HepG2 (cell line): Measurements from ENCODE around the gene NEURL2. TPM values are rescaled to one million over a fixed set of nuclear protein-coding genes. Genes with fewer than 3 reads are reported as not detected.

Source experiments
- ATAC-seq: fragments of 200-7000 bp; cut with Tn5 transposase; 3 replicates; pipeline ENCODE4 v1.9.1; 2020; ENCODE audit warnings: mild to moderate bottlenecking, moderate library complexity
- BruUV-seq: library from RNA; stranded (reverse); fragments of 400-500 nt; replicated peaks from 2 replicates; lab custom pipeline; 2021; lab: Mats Ljungman, UMichigan
- CTCF ChIA-PET: fragments of 300-600 bp; formaldehyde crosslinking; extraction: SDS; loops from one replicate; lab custom pipeline; 2021; ENCODE audit warnings: low total read pairs, inconsistent platforms, low intra/inter-chr PET ratio; lab: Yijun Ruan, JAX
- POLR2A ChIA-PET: fragments of 350-600 bp; sonication (Branson Sonifier 250); formaldehyde crosslinking; loops from one replicate; lab custom pipeline; 2020; ENCODE audit warnings: antibody characterized with exemption, inconsistent platforms; lab: Yijun Ruan, JAX
- DNase-seq: peaks from one replicate; pipeline ENCODE4 v3.0.0-alpha.2; 2015; ENCODE audit warnings: low spot score
- FAIRE-seq: peaks from 3 replicates; lab custom pipeline; 2011; peaks lifted over from hg19 to GRCh38; lab: Jason Lieb, UNC
- H2AFZ ChIP-seq: one replicate; pipeline ENCODE4 v1.6.1; 2011; ENCODE audit warnings: low read length, inconsistent platforms
- H3K27ac ChIP-seq: fragments of 300-600 bp; 3 replicates; pipeline ENCODE4 v1.8.0; 2011; ENCODE audit warnings: mixed run types, mild to moderate bottlenecking, mixed read lengths, low read length, inconsistent platforms; ENCODE audit not compliant: insufficient read depth; ENCODE audit errors: extremely low read length
- H3K27me3 ChIP-seq, 2 experiments: fragments of 200-600 bp in 1 of 2; 2 replicates in 1 of 2; 3 replicates in 1 of 2; pipeline versions ENCODE4 v1.6.0 to v1.8.0; 2011; ENCODE audit warnings: low read length in 2 of 2, mild to moderate bottlenecking in 2 of 2, moderate library complexity in 2 of 2, inconsistent platforms in 1 of 2; ENCODE audit not compliant: insufficient read depth in 2 of 2, control insufficient read depth in 1 of 2
- H3K36me3 ChIP-seq, 2 experiments: fragments of 200-600 bp in 1 of 2; replicated peaks in 1 of 2; 2 replicates in 1 of 2; 3 replicates in 1 of 2; pipeline versions ENCODE4 v1.5.1 to v1.8.0; 2011; ENCODE audit warnings: low read length in 2 of 2, inconsistent platforms in 1 of 2; ENCODE audit not compliant: insufficient read depth in 2 of 2, control insufficient read depth in 1 of 2
- H3K4me1 ChIP-seq: 2 replicates; pipeline ENCODE4 v1.5.1; 2012; ENCODE audit warnings: low read length, inconsistent platforms; ENCODE audit not compliant: insufficient read depth
- H3K4me2 ChIP-seq: 2 replicates; pipeline ENCODE4 v1.6.0; 2011; ENCODE audit warnings: low read depth, low read length, inconsistent platforms
- H3K4me3 ChIP-seq, 3 experiments: fragments of 200-600 bp in 1 of 3; sonication (generic), shearing (Covaris generic) in 1 of 3; replicated peaks in 1 of 3; 2 replicates each; pipeline ENCODE4 v1.5.1; 2011 to 2016; ENCODE audit warnings: low read length in 3 of 3, inconsistent platforms in 2 of 3, low read depth in 2 of 3, mild to moderate bottlenecking in 2 of 3, control low read depth in 1 of 3, mixed read lengths in 1 of 3; ENCODE audit not compliant: insufficient read depth in 1 of 3
- H3K79me2 ChIP-seq: one replicate; pipeline ENCODE4 v1.6.1; 2011; ENCODE audit warnings: low read length, inconsistent platforms; ENCODE audit not compliant: insufficient read depth
- H3K9ac ChIP-seq: 2 replicates; pipeline ENCODE4 v1.6.0; 2011; ENCODE audit warnings: mild to moderate bottlenecking, low read depth, low read length, inconsistent platforms; ENCODE audit not compliant: insufficient read depth
- H3K9me3 ChIP-seq: 2 replicates; pipeline ENCODE4 v1.5.1; 2012; ENCODE audit warnings: mild to moderate bottlenecking, low read length
- H4K20me1 ChIP-seq: 2 replicates; pipeline ENCODE4 v1.6.0; 2011; ENCODE audit warnings: inconsistent platforms, mild to moderate bottlenecking, low read length, moderate library complexity; ENCODE audit not compliant: insufficient read depth
- KAT7 ChIP-seq: IDR thresholded peaks from 2 replicates; pipeline ENCODE4 v1.6.1; 2018; ENCODE audit warnings: borderline replicate concordance, missing compliant biosample characterization
- MED13 ChIP-seq: sonication (generic); formaldehyde crosslinking; IDR thresholded peaks from 2 replicates; pipeline ENCODE4 v1.5.0; 2020; ENCODE audit warnings: missing genetic modification reagents
- RAD51 ChIP-seq: fragments of 450-650 bp; IDR thresholded peaks from 2 replicates; pipeline ENCODE4 v1.6.1; 2016; ENCODE audit warnings: borderline replicate concordance
- REL ChIP-seq: sonication (generic); formaldehyde crosslinking; conservative IDR thresholded peaks from 2 replicates; pipeline ENCODE4 v1.8.0; 2022; ENCODE audit warnings: mild to moderate bottlenecking, missing genetic modification reagents, moderate library complexity
- SNAPC2 ChIP-seq: sonication (generic); formaldehyde crosslinking; IDR thresholded peaks from 2 replicates; pipeline ENCODE4 v1.8.1; 2022; ENCODE audit warnings: mild to moderate bottlenecking, missing genetic modification reagents
- ZFP36L2 ChIP-seq: sonication (generic); formaldehyde crosslinking; IDR thresholded peaks from 2 replicates; pipeline ENCODE4 v1.4.0; 2020; ENCODE audit warnings: missing genetic modification reagents
- ZNF121 ChIP-seq: sonication (generic); formaldehyde crosslinking; IDR thresholded peaks from 2 replicates; pipeline ENCODE4 v1.5.0; 2020; ENCODE audit warnings: mild to moderate bottlenecking, missing genetic modification reagents
- ZNF232 ChIP-seq: sonication (generic); formaldehyde crosslinking; IDR thresholded peaks from 2 replicates; pipeline ENCODE4 v1.4.0; 2020; ENCODE audit warnings: missing genetic modification reagents, borderline replicate concordance
- ZNF3 ChIP-seq: IDR thresholded peaks from 2 replicates; pipeline ENCODE4 v1.7.0; 2017; ENCODE audit warnings: inconsistent platforms
- ZNF772 ChIP-seq: sonication (generic); formaldehyde crosslinking; IDR thresholded peaks from 2 replicates; pipeline ENCODE4 v1.5.0; 2020; ENCODE audit warnings: mild to moderate bottlenecking, missing genetic modification reagents
- WGBS: methylation state at CpG from one replicate; pipeline ENCODE4 v1.1.6; 2017; ENCODE audit warnings: low lambda C conversion rate; 5-methylcytosine and 5-hydroxymethylcytosine counted together
- in situ Hi-C: cut with HindIII; loops from 2 replicates; pipeline ENCODE4 v1.10.0; 2017; ENCODE audit warnings: low pct_unique_long_range_greater_than_20kb; ENCODE audit not compliant: extremely low pct_ligation_motif_present
- intact Hi-C: fragments of 100-400 bp; cut with micrococcal nuclease; formaldehyde crosslinking; loops from one replicate; pipeline ENCODE4 v1.10.0; 2022; ENCODE audit not compliant: unreplicated experiment
- polyA plus RNA-seq, 8 experiments: library from polyadenylated mRNA; depleted of rRNA in 3 of 8; stranded (reverse) in 7 of 8; unstranded in 1 of 8; fragments of >200 nt; fragmentation: Illumina TruSeq in 4 of 8; extraction: Trizol in 4 of 8; gene quantifications; 2 replicates each; pipeline versions ENCODE4 v1.2.1 to v1.2.3, GENCODE V29; 2011 to 2016; ENCODE audit warnings: low read depth in 4 of 8, missing spikeins in 1 of 8, mixed read lengths in 1 of 8; ENCODE audit not compliant: insufficient read depth in 1 of 8
- total RNA-seq, 5 experiments: library from RNA; depleted of rRNA; stranded (reverse); fragments of >200 nt; fragmentation: Illumina TruSeq; extraction: Trizol; gene quantifications; 2 replicates each; pipeline ENCODE4 v1.2.3, GENCODE V29; 2016; ENCODE audit warnings: low read depth in 1 of 5
- TF ChIP-seq, protein P1 (sequence below): IDR thresholded peaks from 2 replicates; pipeline ENCODE4 v1.4.0; 2020; ENCODE audit warnings: mild to moderate bottlenecking, missing genetic modification reagents
- TF ChIP-seq, protein P2 (sequence below): sonication (generic); formaldehyde crosslinking; IDR thresholded peaks from 2 replicates; pipeline ENCODE4 v1.4.0; 2020; ENCODE audit warnings: missing genetic modification reagents, borderline replicate concordance

The NEURL2 gene
- total and polyA plus RNA-seq, 2 of the 13 experiments (the other 11 are each of a cell fraction or from before 2014, with no cell fraction given) = 7.2 to 9.7 TPM

DNA sequence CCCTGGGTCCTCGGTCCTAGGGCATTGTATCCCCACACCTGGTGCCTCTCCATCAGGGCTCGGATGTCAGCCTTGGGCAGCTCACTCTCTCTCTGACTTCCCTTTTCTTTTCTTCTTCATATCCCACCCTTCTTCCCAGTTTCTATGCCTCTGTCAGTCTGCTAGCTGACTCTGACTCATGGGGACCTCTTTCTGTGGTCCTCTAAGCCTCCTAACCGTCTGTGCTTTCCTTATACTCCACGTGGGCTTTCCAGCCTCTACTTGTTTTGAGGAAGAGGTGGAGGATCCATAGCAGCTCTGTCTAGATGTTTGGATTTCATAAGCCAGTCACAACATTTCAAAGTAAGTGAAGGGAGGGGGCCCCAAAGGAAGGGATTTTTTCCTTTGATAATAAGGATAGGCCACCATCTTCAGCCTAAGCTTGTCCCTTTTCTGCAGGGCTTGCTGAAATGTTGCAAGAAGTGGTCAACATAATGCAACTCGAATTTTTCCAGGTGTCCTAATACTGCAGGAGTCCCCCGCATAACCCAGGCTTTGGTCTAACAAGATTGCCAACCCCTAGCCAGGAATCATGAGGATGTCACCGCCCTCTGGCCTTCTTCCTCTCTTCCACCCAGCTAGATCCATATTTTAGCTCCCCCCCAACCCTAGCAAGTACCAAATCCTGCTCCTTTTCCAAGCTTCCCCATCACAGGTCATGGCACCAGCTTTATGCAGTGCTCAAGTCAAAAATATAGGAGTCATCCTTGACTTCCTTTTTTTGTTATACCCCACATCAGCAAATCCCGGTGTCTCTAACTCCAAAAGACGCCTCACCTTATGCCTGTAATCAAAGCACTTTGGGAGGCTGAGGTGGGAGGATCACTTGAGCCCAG lies 29.7 kb upstream of the NEURL2 start (continued):
- TF ChIP-seq ZNF772 (no peak), RAD51 (no peak), REL (no peak), ZFP36L2 (CRISPR knock-in tag) (no peak), SNAPC2 (CRISPR knock-in tag) (peak; percentile 74; the same call in 1 of the 2 replicates)
- TF ChIP-seq, all 625 proteins: peak for 42

DNA sequence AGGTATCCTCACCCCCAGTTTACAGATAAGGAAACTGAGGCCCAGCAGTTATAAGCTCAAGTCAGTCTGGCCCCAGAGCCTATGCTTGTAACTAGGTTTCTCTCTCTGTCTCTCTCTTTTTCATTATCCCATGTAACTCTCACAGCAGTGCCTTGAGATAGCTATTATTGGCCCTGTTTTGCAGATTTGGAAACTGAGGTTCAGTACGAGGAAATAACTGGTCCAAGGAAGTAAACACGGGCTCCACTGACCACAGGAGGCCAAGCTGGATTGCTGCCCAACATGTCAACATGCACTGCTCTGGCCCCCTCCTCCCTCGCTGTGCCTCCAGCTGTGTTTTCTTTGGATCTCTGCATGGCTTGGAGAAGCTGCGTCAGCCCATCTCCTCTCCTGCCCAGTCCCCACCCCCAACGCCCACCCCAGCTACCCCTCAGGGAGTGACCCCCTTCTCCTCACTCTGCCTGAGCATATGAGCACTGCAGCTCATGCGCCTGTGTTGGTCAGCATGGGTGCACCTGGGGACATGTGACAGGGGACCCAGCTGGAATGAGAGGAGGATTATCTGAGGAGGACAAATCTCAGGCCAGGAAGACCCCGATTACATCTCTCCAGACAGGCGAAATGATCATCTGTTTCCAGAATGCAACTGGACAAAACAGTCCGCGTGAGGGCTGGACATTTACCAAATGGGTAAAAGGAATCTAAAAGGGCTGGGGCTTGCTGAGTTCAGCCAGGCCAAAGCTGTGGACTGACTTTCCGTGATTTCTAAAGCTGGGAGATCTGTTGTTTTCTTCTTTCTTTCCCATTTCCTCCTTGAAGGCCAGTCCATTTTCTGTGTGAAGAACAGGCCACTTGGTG lies 28.8 kb upstream of the NEURL2 start:
- in situ Hi-C loops = no loop called here
- Histone ChIP-seq H3K9ac (peak overlapping the region; percentile 16; the same call in 1 of the 2 replicates), H3K4me2 (peak overlapping the region; percentile 48), H3K4me1 (peaks cover 74% of the 10 kb centered on the region), H3K36me3 (no peaks in the 10 kb centered on the region), H3K27ac (no peak overlapping the region), H3K9me3 (no peaks in the 10 kb centered on the region), H3K4me3 (peak overlapping the region in 2 of 3 experiments; percentile 5 to 44; a peak in 3 of 6 replicates), H2AFZ (peak overlapping the region; percentile 24), H4K20me1 (no peaks in the 10 kb centered on the region), H3K79me2 (no peaks in the 10 kb centered on the region), H3K27me3 (peaks cover 0 to 8% of the 10 kb centered on the region in 2 experiments; a peak in 2 of 5 replicates)
- WGBS = 3% methylated on average over 11 of the region's 11 CpGs
- FAIRE-seq (no peak), DNase-seq (no peak), ATAC-seq (peak; percentile 54)
- BruUV-seq = no TSS peak
- intact Hi-C loops = no loop called here
- POLR2A ChIA-PET = interaction anchor here (0.7 to 5.0 kb wide), 17 partner anchors 10 to 86 kb away, joined by 3 to 78 read pairs (median 9); partner anchors contain the start of genes ACOT8, CTSA, NEURL2 and PCIF1
- CTCF ChIA-PET = no interaction called here
- TF ChIP-seq ZNF232 (CRISPR knock-in tag) (0 out of 2 replicates have a peak, but pooled peaks have one; percentile 36), KAT7 (CRISPR knock-in tag) (no peak), ZNF3 (CRISPR knock-in tag) (peak; percentile 88), ZNF121 (CRISPR knock-in tag) (0 out of 2 replicates have a peak, but pooled peaks have one; percentile 39), MED13 (CRISPR knock-in tag) (0 out of 2 replicates have a peak, but pooled peaks have one; percentile 31)
- TF ChIP-seq, protein P1, sequence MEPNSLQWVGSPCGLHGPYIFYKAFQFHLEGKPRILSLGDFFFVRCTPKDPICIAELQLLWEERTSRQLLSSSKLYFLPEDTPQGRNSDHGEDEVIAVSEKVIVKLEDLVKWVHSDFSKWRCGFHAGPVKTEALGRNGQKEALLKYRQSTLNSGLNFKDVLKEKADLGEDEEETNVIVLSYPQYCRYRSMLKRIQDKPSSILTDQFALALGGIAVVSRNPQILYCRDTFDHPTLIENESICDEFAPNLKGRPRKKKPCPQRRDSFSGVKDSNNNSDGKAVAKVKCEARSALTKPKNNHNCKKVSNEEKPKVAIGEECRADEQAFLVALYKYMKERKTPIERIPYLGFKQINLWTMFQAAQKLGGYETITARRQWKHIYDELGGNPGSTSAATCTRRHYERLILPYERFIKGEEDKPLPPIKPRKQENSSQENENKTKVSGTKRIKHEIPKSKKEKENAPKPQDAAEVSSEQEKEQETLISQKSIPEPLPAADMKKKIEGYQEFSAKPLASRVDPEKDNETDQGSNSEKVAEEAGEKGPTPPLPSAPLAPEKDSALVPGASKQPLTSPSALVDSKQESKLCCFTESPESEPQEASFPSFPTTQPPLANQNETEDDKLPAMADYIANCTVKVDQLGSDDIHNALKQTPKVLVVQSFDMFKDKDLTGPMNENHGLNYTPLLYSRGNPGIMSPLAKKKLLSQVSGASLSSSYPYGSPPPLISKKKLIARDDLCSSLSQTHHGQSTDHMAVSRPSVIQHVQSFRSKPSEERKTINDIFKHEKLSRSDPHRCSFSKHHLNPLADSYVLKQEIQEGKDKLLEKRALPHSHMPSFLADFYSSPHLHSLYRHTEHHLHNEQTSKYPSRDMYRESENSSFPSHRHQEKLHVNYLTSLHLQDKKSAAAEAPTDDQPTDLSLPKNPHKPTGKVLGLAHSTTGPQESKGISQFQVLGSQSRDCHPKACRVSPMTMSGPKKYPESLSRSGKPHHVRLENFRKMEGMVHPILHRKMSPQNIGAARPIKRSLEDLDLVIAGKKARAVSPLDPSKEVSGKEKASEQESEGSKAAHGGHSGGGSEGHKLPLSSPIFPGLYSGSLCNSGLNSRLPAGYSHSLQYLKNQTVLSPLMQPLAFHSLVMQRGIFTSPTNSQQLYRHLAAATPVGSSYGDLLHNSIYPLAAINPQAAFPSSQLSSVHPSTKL = peak; percentile 59; the same call in 1 of the 2 replicates
- TF ChIP-seq, protein P2, sequence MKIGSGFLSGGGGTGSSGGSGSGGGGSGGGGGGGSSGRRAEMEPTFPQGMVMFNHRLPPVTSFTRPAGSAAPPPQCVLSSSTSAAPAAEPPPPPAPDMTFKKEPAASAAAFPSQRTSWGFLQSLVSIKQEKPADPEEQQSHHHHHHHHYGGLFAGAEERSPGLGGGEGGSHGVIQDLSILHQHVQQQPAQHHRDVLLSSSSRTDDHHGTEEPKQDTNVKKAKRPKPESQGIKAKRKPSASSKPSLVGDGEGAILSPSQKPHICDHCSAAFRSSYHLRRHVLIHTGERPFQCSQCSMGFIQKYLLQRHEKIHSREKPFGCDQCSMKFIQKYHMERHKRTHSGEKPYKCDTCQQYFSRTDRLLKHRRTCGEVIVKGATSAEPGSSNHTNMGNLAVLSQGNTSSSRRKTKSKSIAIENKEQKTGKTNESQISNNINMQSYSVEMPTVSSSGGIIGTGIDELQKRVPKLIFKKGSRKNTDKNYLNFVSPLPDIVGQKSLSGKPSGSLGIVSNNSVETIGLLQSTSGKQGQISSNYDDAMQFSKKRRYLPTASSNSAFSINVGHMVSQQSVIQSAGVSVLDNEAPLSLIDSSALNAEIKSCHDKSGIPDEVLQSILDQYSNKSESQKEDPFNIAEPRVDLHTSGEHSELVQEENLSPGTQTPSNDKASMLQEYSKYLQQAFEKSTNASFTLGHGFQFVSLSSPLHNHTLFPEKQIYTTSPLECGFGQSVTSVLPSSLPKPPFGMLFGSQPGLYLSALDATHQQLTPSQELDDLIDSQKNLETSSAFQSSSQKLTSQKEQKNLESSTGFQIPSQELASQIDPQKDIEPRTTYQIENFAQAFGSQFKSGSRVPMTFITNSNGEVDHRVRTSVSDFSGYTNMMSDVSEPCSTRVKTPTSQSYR = peak; percentile 55; the same call in 1 of the 2 replicates
